ENCODE data around the gene ATRN.

Gene ATRN

GRCh38 chr20:3631534-3631933, 160.7 kb downstream of the ATRN start:
- DNase-seq, result no peak

- no peak for DNase-seq
Observed at GRCh38 chr20:3632311-3633004, 161.6 kb downstream of the ATRN start.

DNA sequence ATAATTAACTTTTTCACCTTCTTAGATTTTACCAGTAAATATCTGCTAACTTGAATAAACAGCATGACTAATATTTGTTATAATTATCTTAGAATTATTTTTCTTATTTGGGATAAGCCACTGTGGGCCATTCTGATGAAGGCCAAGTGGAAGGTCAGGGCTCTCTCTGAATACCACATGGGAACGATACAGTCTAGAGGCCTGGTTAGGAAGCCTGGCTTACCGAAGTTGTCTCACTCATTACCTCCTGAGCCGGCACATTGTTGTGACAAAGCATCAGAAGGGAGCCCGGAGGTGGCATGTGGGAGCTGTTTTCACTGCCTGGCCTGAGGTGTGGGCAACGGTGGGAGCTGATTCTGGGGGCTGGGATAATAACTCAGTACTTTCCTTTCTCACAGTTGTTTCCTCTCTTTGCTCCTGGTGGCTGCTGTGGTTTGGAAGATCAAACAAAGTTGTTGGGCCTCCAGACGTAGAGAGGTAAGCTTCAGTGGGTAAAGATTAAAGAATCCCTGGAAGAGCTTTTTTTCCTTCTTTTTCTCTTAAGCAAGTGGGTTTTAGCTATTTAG, 163.2 kb downstream of the ATRN start:
- no peak for DNase-seq

DNA sequence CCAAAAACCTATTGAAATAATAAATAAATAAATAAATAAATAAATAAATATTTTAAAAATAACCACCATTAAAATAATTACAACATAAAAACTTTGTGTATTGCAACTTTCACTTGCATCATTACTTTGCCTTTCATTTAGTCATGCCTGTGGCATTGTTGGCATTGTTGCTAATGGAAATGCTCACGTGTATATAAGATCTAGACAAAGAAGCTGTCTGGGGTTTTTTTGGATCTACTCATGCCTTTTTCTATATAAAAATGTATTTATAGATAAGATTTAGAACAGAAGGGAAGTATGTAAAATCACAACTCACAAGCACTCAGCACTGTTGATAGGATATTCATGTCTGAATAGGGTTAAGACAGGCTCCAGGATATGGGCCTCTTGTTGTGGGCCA, 164.5 kb downstream of the ATRN start:
- DNase-seq, result no peak

DNA sequence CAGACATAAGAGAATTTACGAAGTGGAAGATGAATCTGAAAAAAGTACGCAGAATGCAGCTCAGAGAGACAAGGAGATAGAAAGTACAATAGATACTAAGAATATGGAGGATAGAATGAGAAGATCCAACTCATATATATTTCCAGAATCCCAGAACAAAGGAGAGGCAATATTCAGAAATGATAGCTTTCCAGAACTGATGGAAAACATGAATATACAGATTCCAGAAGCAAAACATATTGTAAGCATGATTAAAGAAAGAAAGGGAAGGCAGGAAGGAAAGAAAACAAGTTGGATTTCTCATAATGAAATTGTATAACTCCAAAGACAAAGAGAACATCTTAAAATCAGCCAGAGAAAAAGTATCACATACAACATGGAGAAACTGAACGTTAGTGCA, 169.4 kb downstream of the ATRN start:
- no peak for DNase-seq

GRCh38 chr20:3645309-3646066, 174.7 kb downstream of the ATRN start:
- DNase-seq, result no peak

GRCh38 chr20:3646067-3646440, 175.2 kb downstream of the ATRN start:
- no peak for DNase-seq

- peak; percentile 60 for DNase-seq
Observed at GRCh38 chr20:3646651-3647050, 175.8 kb downstream of the ATRN start.

- no peak for DNase-seq
Observed at GRCh38 chr20:3647473-3647872, 176.7 kb downstream of the ATRN start.

DNA sequence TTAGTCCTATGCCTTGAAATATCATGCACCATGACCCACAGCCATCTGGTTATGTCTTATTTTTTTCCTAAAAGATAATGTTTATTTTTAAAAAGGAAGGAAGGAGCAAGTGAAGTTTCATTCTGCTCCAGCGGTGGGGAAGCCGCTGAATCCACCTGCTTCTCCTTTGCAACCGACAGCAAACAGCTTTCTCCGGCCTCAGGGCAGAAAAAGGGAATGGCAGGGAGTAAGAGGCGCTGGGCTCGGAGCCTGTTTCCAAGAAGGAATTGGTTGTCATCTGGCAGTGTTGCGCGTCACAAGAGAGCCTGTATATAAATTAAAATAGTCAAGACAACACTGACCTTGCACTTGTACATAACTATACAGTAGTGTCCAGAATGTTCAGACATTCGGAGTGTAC, 178.1 kb downstream of the ATRN start:
- peak; percentile 51 for DNase-seq

DNA sequence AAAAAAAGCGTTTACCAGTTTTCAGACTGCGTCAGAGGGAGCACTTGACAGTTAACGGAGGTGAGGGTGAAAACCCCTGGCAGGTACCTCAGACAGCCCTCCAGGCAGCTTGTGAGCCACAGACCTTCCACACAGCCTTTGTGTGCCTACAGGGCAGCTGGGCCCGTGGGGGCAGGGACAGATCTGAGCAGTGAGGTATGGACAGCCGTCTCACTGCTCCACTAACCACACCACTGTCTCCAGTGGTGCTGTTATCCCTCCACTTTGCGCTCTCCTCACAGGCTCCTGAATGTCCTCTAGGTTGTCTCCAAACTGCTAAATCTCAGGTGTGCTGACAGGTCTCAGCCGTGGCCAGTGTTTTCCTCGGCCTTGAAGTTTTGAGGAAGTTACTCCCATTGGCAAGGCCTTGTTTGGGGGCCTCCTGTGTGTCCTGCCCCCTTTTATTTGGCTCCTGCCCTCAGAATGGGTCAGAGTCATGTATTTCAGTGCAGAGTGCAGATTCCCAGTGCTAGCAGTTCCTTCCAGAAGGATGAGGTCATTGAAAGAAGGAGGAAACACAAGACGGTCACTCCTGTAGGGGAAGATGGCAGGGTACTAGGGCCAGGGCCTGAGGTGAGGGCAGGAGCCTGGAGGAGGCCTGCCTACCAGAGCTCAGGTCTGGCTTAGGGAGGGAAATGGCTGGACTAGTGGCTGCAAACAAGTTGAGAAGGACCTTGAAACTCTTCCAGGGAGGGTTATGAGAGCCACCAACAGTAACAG, 180.6 kb downstream of the ATRN start:
- DNase-seq, result peak; percentile 57

DNA sequence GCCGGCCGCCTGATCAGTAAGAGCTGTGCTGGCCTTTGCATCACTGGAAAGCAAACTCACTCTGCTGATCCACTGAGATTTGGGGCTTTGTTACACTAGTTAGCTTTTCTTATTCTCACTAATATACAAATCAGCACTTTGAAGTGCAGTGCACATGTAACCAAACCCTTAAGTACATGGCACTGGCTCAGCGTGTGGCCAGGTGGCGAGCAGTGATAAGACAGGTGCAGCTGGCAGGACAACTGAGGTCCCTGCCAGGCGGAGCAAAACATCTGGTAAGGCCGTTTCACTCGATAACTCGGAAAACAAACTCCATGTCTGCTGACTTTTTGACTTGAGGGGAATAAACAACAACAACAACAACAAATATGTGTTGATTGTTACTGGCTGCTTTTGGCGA, 181.4 kb downstream of the ATRN start:
- peak; percentile 44 for DNase-seq

DNA sequence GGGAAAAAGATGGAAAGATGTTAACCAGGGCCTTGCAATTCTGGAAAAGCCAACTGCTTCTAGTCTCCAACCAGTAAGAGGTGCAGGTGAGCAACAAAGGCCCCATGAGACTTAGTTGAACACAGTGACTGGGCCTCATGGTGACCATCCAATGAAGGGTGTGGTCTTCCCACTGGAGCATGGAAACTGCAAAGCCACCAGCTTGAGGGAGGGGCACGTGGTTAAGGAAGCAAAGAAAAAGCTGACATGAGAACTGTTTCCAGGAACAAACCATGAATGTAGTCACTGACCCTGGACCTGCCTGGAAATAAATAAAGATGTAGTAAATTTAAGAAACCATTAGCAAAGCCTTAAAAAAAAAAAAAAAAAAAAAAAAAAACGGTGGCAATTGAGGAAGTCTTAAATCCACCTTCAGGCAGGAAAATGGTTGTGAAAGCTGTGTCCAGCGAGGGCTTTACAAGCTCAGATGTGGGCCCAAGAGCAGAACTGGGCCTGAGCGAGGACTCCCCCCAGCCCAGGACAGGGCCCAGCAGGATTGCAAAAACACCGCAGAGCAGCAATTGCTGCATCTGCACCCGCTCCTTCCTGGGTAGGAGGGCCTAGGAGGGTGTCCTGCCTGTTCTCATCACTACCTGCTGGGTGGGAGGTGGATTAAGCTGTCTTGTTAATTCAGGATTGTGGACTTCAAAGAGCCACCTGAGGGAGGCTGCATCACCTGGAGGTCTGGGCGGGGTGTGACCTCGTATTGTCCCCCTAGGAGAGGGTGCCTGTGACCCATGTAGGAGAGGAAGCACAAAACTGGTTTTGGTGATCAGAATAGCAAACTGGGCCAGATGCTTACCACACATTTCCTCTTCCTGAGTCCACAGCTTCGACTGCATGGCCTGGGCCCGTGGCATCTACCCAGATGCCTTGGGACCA, 182.1 kb downstream of the ATRN start:
- peak; percentile 44 for DNase-seq

DNA sequence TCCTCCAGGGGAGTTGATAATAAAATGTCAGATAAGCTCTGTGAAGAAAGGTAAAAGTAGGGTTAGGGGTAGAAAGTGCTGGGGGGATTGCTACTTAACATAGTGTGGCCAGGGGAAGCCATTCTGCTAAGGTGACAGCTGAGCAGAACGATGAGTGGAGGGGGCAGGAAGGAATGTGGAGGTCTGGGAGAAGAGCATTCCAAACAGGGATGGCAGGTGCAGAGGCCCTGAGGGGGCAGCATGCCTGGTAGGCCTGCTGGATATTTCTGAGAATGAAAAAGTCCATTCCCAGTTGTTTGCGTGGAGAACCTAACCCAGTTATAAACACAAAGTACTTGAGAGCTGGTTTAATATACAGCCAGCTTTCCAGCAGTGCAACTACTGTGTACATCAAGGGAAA, 183.1 kb downstream of the ATRN start:
- DNase-seq, result peak; percentile 45

DNA sequence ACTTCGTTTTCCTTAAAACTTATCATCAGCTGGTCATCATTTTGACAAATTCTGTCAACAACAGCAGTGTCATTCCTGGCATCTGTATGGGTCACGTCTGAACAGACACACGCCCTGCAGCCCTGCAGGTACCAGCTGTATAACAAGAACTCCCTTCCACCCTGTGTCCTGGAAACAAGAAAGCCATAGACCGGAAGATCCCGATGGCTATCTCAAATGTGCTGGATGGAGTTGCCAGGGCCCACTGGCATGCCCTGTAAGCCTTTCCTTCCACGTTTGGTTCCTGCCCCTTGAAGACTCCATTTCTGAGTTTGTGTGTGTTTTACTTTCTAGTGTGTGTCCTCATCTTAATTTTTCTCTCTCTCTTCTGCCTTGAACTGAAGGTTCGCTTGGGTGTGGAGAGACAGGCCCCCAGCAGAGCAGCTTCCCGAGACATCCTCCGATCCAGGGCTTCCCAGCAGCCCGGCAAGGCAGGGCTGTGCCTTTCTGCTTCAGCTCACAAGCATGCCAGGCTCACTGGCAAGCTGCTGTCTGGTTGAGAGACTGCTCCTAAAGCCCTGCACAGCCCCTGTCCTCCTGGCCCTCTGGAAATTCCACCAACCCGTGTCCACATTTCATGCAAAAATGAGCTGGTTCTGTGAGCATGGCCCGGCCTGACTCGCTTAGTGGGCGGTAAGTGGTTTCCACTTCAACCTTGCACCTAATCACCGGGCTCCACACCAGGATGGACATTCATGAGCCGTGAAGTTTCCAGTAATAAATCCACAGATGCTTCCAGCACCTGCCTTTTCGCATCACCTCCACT, 183.7 kb downstream of the ATRN start:
- peak; percentile 47 for DNase-seq

DNA sequence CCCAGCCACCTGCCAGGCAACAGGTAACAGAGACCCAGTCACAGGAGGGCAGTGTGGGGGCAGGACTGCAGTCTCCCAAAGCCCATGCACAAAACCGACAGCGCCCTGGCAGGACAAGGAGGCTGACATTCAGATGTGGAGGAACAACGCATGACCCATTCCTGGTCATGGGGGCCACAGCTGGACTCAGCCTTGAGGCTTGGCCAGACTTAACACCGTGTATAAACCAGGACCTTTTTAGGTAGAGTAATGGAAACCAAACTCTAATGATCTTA, 184.2 kb downstream of the ATRN start:
- no peak for DNase-seq

- DNase-seq, result peak; percentile 49
Observed at GRCh38 chr20:3658019-3658715, 187.3 kb downstream of the ATRN start.

DNA sequence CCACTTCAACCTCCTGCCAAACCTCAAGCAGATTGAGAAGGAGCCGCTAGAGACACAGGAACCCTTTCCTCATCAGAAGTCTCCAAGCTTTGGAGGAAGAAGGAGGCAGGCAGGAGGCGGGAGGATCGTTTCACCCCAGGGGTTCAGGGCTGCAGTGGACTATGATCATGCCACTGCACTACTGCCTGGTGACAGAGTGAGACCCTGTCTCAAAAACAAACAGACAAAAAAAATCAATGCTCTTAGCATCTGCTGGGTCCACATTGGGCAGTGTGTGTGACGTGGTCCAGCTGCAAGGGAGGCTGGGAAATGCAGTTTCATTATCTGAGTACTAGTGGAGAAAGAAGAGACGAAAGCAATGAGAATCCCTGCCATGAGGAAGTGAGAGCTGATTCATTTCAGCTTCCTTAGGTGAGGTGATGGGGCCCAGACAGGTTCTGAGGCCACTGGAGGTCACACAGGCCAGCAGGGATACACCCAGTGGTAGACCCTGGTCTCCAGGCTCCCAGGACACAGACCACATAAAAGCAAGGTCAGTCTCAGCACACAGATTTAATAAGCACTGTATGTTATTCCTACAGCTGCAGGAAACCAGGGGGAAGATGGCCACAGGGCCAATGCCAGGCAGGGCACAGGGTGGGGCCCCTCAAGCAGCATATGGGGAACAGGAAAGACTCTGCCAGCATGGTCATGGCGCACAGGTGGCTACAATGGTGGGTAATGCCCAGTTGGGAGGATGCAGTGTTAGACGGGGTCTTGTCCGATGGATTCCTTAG, 188.1 kb downstream of the ATRN start:
- DNase-seq, result peak; percentile 27

DNA sequence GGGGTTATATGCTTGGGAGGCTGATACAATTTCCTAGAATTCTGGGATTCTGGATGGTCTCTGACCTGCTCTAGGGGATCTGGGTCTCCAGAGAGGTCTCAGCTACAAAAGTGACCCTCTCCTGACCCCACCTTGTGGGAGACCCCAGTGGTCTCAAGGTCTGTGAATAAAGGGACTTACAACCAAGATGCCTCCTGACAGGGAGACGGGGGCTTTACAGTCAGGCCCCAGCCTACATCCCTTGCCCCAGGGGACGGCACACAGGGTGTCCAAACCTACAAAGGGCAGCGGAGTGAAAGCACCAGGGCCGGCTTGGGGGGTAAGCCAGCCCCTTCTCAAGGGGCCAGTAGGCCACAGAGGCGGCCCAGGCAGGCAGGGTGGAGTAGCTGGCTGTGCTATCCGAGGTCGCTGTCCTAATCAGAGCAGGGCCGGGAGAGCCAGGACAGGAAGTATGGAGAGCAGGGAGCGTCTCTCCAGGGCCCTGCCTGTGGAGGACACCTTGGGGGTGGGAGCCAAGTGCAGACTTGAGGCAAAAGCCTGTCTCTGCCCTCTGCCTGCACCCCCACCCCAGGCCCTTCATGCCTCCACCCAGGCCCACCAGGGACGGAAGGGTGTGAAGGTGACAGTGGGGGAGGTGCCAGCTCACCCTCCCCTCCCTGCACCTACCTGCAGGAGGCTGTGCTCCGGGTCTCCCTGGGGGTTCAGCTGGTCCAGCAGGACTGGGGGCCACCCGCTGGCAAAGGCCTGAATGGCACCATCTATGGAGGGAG, 188.9 kb downstream of the ATRN start:
- peak; percentile 43 for DNase-seq
